Mammary epithelial cell (primary cell): Measurements from ENCODE around the gene CADM4.

Source experiments
- EZH2 ChIP-seq: IDR thresholded peaks from 2 replicates; pipeline ENCODE4 v1.6.1; 2012; ENCODE audit warnings: low read length, inconsistent platforms, borderline replicate concordance
- TF ChIP-seq, protein P1 (sequence below), 2 donors: IDR thresholded peaks in 1 of 2; conservative IDR thresholded peaks in 1 of 2; 2 replicates each; pipeline ENCODE4 v1.5.1; 2011 to 2012; ENCODE audit warnings: inconsistent platforms in 2 of 2, low read length in 2 of 2, mild to moderate bottlenecking in 2 of 2, control low read depth in 1 of 2, low read depth in 1 of 2; ENCODE audit not compliant: insufficient read depth in 1 of 2; ENCODE audit errors: extremely low read depth in 1 of 2

DNA sequence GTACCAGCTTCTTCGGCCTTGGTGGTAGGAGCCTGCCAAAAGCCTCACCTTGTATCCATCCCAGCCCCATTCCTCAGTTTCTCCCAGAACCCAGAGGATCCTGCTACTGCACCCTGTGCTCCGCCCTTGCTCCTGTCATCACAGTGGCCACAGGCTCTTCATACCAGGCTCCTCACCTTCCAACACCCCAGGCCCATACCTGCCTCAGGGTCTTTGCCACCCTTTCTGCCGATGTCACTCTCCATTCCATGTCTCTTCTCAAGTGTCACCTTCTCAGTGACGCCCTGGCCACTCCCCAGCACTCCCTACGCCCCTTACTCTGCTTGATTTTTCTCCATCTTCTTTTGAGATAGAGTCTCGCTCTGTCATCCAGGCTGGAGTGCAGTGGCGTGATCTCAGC is 29.8 kb downstream of the CADM4 start:
- TF ChIP-seq, protein P1, sequence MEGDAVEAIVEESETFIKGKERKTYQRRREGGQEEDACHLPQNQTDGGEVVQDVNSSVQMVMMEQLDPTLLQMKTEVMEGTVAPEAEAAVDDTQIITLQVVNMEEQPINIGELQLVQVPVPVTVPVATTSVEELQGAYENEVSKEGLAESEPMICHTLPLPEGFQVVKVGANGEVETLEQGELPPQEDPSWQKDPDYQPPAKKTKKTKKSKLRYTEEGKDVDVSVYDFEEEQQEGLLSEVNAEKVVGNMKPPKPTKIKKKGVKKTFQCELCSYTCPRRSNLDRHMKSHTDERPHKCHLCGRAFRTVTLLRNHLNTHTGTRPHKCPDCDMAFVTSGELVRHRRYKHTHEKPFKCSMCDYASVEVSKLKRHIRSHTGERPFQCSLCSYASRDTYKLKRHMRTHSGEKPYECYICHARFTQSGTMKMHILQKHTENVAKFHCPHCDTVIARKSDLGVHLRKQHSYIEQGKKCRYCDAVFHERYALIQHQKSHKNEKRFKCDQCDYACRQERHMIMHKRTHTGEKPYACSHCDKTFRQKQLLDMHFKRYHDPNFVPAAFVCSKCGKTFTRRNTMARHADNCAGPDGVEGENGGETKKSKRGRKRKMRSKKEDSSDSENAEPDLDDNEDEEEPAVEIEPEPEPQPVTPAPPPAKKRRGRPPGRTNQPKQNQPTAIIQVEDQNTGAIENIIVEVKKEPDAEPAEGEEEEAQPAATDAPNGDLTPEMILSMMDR (conservative IDR thresholded peaks at IDR 0.05 in 1 of 2, IDR thresholded peaks at IDR 0.05 in 1 of 2; ENCODE audit: extremely low read depth in 1 of 2, insufficient read depth in 1 of 2, low read depth in 1 of 2, low read length in 2 of 2): no peak
- no peak for TF ChIP-seq EZH2
